H1 (cell line): ENCODE measurements around the gene GP1BB. TPM values are rescaled to one million over a fixed set of nuclear protein-coding genes. Genes with fewer than 3 reads are reported as not detected.

Experiments
- CTCF ChIA-PET: fragments of 300-600 bp; sonication (Branson Sonifier 250); formaldehyde crosslinking; loops from one replicate; lab custom pipeline; 2021; ENCODE audit not compliant: partially characterized antibody; lab: Charles Lee
- POLR2A ChIA-PET: fragments of 300-600 bp; sonication (Branson Sonifier 250); formaldehyde crosslinking; loops from one replicate; lab custom pipeline; 2021; ENCODE audit warnings: inconsistent platforms; ENCODE audit not compliant: partially characterized antibody; lab: Charles Lee
- DNase-seq, 2 experiments: peaks; one replicate each; pipeline versions ENCODE4 v3.0.0 to v3.0.0-alpha.2; 2010 to 2022; ENCODE audit warnings: low spot score in 2 of 2, low read depth in 1 of 2, mixed read lengths in 1 of 2
- FAIRE-seq: peaks from 2 replicates; lab custom pipeline; 2011; peaks lifted over from hg19 to GRCh38; lab: Jason Lieb, UNC
- H2AFZ ChIP-seq: 2 replicates; pipeline ENCODE4 v1.8.1; 2012; ENCODE audit warnings: low read length, inconsistent platforms
- H2AK5ac ChIP-seq: 2 replicates; pipeline ENCODE4 v1.6.1; 2013; ENCODE audit warnings: low read depth, low read length
- H2BK120ac ChIP-seq: replicated peaks from 2 replicates; pipeline ENCODE3; 2013; ENCODE audit warnings: low read depth, low read length, inconsistent platforms
- H2BK12ac ChIP-seq: 2 replicates; pipeline ENCODE4 v1.6.1; 2013; ENCODE audit warnings: low read depth, low read length
- H2BK15ac ChIP-seq: 2 replicates; pipeline ENCODE4 v1.6.1; 2013; ENCODE audit warnings: low read length
- H2BK20ac ChIP-seq: 2 replicates; pipeline ENCODE4 v1.6.1; 2013; ENCODE audit warnings: low read length
- H2BK5ac ChIP-seq: 2 replicates; pipeline ENCODE4 v1.6.1; 2013; ENCODE audit warnings: low read depth, low read length
- H3K14ac ChIP-seq: 2 replicates; pipeline ENCODE4 v1.6.1; 2013; ENCODE audit warnings: inconsistent platforms; ENCODE audit not compliant: insufficient read length
- H3K18ac ChIP-seq: 2 replicates; pipeline ENCODE4 v1.6.1; 2013; ENCODE audit warnings: low read length; ENCODE audit errors: extremely low read depth
- H3K23ac ChIP-seq: 2 replicates; pipeline ENCODE4 v1.6.1; 2013; ENCODE audit warnings: inconsistent platforms; ENCODE audit not compliant: insufficient read length
- H3K23me2 ChIP-seq: 2 replicates; pipeline ENCODE4 v1.6.1; 2013; ENCODE audit warnings: low read depth, low read length
- H3K27ac ChIP-seq: 2 replicates; pipeline ENCODE4 v1.6.1; 2011; ENCODE audit warnings: low read depth, low read length, inconsistent platforms
- H3K27me3 ChIP-seq, 4 experiments: replicated peaks in 1 of 4; 1 replicate in 1 of 4; 2 replicates in 3 of 4; pipeline versions ENCODE4 v1.6.1 to v1.8.1; 2011 to 2013; ENCODE audit warnings: low read length in 3 of 4, mild to moderate bottlenecking in 3 of 4, inconsistent platforms in 2 of 4, mixed read lengths in 2 of 4, moderate library complexity in 1 of 4; ENCODE audit not compliant: control insufficient read depth in 3 of 4, insufficient read depth in 3 of 4; ENCODE audit errors: extremely low read depth in 1 of 4
- H3K36me3 ChIP-seq, 4 experiments: 2 replicates each; pipeline versions ENCODE4 v1.6.1 to v1.8.1; 2011 to 2013; ENCODE audit warnings: mild to moderate bottlenecking in 4 of 4, low read length in 3 of 4, moderate library complexity in 2 of 4, control low read depth in 1 of 4, inconsistent platforms in 1 of 4; ENCODE audit not compliant: insufficient read depth in 4 of 4, control insufficient read depth in 2 of 4
- H3K4ac ChIP-seq: replicated peaks from 2 replicates; pipeline ENCODE3; 2013; ENCODE audit warnings: low read length, low read depth, mixed read lengths, inconsistent platforms; ENCODE audit not compliant: insufficient read length
- H3K4me1 ChIP-seq, 4 experiments: replicated peaks in 1 of 4; 1 replicate in 1 of 4; 2 replicates in 3 of 4; pipeline versions ENCODE4 v1.6.1 to v1.8.1; 2011 to 2013; ENCODE audit warnings: low read length in 3 of 4, inconsistent platforms in 2 of 4, mixed read lengths in 1 of 4; ENCODE audit not compliant: insufficient read depth in 4 of 4, control insufficient read depth in 3 of 4
- H3K4me2 ChIP-seq, 2 experiments: 2 replicates each; pipeline versions ENCODE4 v1.6.1 to v1.8.1; 2011 to 2013; ENCODE audit warnings: low read depth in 2 of 2, low read length in 2 of 2, control low read depth in 1 of 2, inconsistent platforms in 1 of 2, mild to moderate bottlenecking in 1 of 2; ENCODE audit not compliant: insufficient read depth in 1 of 2
- H3K4me3 ChIP-seq, 4 experiments: fragments of 200-600, 300-600 bp in 1 of 4; sonication (generic), shearing (Covaris generic), sonication (Bioruptor Twin) in 1 of 4; 2 replicates each; pipeline versions ENCODE4 v1.5.1 to v1.8.1; 2011 to 2016; ENCODE audit warnings: low read length in 4 of 4, low read depth in 3 of 4, control low read depth in 2 of 4, inconsistent platforms in 2 of 4, mild to moderate bottlenecking in 2 of 4, mixed read lengths in 1 of 4, moderate library complexity in 1 of 4; ENCODE audit not compliant: insufficient read depth in 2 of 4; ENCODE audit errors: extremely low read depth in 1 of 4
- H3K56ac ChIP-seq: replicated peaks from 2 replicates; pipeline ENCODE3; 2013; ENCODE audit warnings: low read depth, mild to moderate bottlenecking, mixed read lengths, low read length, inconsistent platforms; ENCODE audit not compliant: insufficient read length
- H3K79me1 ChIP-seq: 2 replicates; pipeline ENCODE4 v1.6.1; 2013; ENCODE audit warnings: low read depth, low read length, control low read depth
- H3K79me2 ChIP-seq, 2 experiments: 2 replicates each; pipeline versions ENCODE4 v1.6.1 to v1.8.1; 2012 to 2013; ENCODE audit warnings: low read length in 2 of 2, mild to moderate bottlenecking in 2 of 2, inconsistent platforms in 1 of 2; ENCODE audit not compliant: insufficient read depth in 2 of 2, control insufficient read depth in 1 of 2
- H3K9ac ChIP-seq, 4 experiments: replicated peaks in 1 of 4; 1 replicate in 1 of 4; 2 replicates in 3 of 4; pipeline versions ENCODE4 v1.6.1 to v1.8.1; 2011 to 2013; ENCODE audit warnings: low read depth in 3 of 4, low read length in 3 of 4, control low read depth in 2 of 4, mild to moderate bottlenecking in 2 of 4, moderate library complexity in 2 of 4, inconsistent platforms in 1 of 4; ENCODE audit errors: extremely low read depth in 1 of 4
- H3K9me3 ChIP-seq, 2 experiments: 2 replicates each; pipeline versions ENCODE4 v1.6.1 to v1.8.1; 2012 to 2013; ENCODE audit warnings: mild to moderate bottlenecking in 2 of 2, moderate library complexity in 2 of 2, control low read depth in 1 of 2, inconsistent platforms in 1 of 2, low read depth in 1 of 2, low read length in 1 of 2, mixed read lengths in 1 of 2; ENCODE audit not compliant: insufficient read depth in 2 of 2
- H4K20me1 ChIP-seq, 2 experiments: replicated peaks in 1 of 2; 2 replicates each; pipeline versions ENCODE3 to v1.8.1; 2011 to 2013; ENCODE audit warnings: inconsistent platforms in 2 of 2, low read length in 2 of 2, mild to moderate bottlenecking in 1 of 2; ENCODE audit not compliant: insufficient read depth in 2 of 2, control insufficient read depth in 1 of 2
- H4K5ac ChIP-seq: 2 replicates; pipeline ENCODE4 v1.6.1; 2013; ENCODE audit warnings: low read length, low read depth, mixed read lengths, inconsistent platforms; ENCODE audit not compliant: insufficient read length
- H4K8ac ChIP-seq: 2 replicates; pipeline ENCODE4 v1.8.0; 2013; ENCODE audit warnings: mild to moderate bottlenecking, moderate library complexity, low read length, inconsistent platforms; ENCODE audit not compliant: insufficient read depth; ENCODE audit errors: extremely low read depth
- H4K91ac ChIP-seq: replicated peaks from 2 replicates; pipeline ENCODE3; 2013; ENCODE audit warnings: low read length, mixed read lengths, inconsistent platforms; ENCODE audit not compliant: insufficient read length
- CTBP2 ChIP-seq: IDR thresholded peaks from 2 replicates; pipeline ENCODE4 v1.7.0; 2011; ENCODE audit warnings: borderline replicate concordance, mild to moderate bottlenecking, moderate library complexity, mixed read lengths, low read length; ENCODE audit not compliant: insufficient read depth, insufficient read length
- CTCF ChIP-seq, 3 experiments: IDR thresholded peaks; 1 replicate in 2 of 3; 2 replicates in 1 of 3; pipeline versions ENCODE4 v1.5.1 to v1.6.1; 2011; ENCODE audit warnings: low read length in 3 of 3, mild to moderate bottlenecking in 3 of 3, inconsistent platforms in 2 of 3, low read depth in 1 of 3, moderate library complexity in 1 of 3; ENCODE audit not compliant: insufficient read depth in 1 of 3; ENCODE audit errors: control extremely low read depth in 1 of 3
- NANOG ChIP-seq: IDR thresholded peaks from 2 replicates; pipeline ENCODE4 v1.6.1; 2011; ENCODE audit warnings: low read length, low read depth, mild to moderate bottlenecking, inconsistent platforms; ENCODE audit not compliant: insufficient read depth, poor library complexity, severe bottlenecking
- RNF2 ChIP-seq: fragments of 200-900, 300-1000 bp; sonication (generic); IDR thresholded peaks from 2 replicates; pipeline ENCODE4 v1.7.1; 2016; ENCODE audit warnings: borderline replicate concordance, low read depth, mild to moderate bottlenecking, antibody characterized with exemption, low read length; ENCODE audit not compliant: poor library complexity, severe bottlenecking; ENCODE audit errors: missing control alignments
- SIX5 ChIP-seq: IDR thresholded peaks from 2 replicates; pipeline ENCODE4 v1.6.1; 2011; ENCODE audit warnings: mild to moderate bottlenecking, low read depth, low read length
- WGBS, 2 experiments: shearing (Covaris generic) in 1 of 2; methylation state at CpG; one replicate each; pipeline versions ENCODE4 v1.1.6 to v1.1.7; 2013 to 2015; ENCODE audit warnings: low lambda C conversion rate in 2 of 2, mixed read lengths in 2 of 2, inconsistent platforms in 1 of 2, low coverage in 1 of 2, missing lambda C conversion rate in 1 of 2; ENCODE audit not compliant: insufficient replicate concordance in 2 of 2, insufficient coverage in 1 of 2, insufficient read length in 1 of 2; ENCODE audit errors: extremely low coverage in 1 of 2, missing lambda C conversion rate in 1 of 2; 5-methylcytosine and 5-hydroxymethylcytosine counted together
- polyA plus RNA-seq, 7 experiments: library from polyadenylated mRNA; depleted of rRNA in 3 of 7; stranded (reverse) in 5 of 7; unstranded in 2 of 7; fragments of >200 nt in 5 of 7; fragments of 200-250 nt in 2 of 7; gene quantifications; 1 replicate in 5 of 7; 2 replicates in 1 of 7; 4 replicates in 1 of 7; pipeline versions ENCODE4 v1.2.1 to v1.2.3, GENCODE V29; 2011 to 2013; ENCODE audit warnings: missing spikeins in 2 of 7, mixed read lengths in 2 of 7
- total RNA-seq: library from RNA; stranded (reverse); fragmentation: NEBNext Ultra II Directional; extraction: Animal tissue kit (Norgen Biotek cat#: 25700); gene quantifications from 2 replicates; pipeline ENCODE4 v1.2.1, GENCODE V29; 2021
- TF ChIP-seq, protein P1 (sequence below): IDR thresholded peaks from 2 replicates; pipeline ENCODE4 v1.6.1; 2012; ENCODE audit warnings: inconsistent platforms

GP1BB gene
- total and polyA plus RNA-seq, 2 of the 8 experiments (the other 6 are each of a cell fraction or from before 2014, with no cell fraction given) = 0.36 TPM; not detected in 1

GRCh38 chr22:19756288-19757128, 33.2 kb downstream of the GP1BB start:
- Histone ChIP-seq H3K9ac (no peak overlapping the region), H3K4me3 (peak overlapping the region in 3 of 4 experiments; percentile 4 to 56 (median 10); a peak in 4 of 8 replicates), H2BK120ac (no peak overlapping the region), H3K36me3 (peaks cover 0 to 20% (median 0%) of the 10 kb centered on the region in 4 experiments; a peak in 1 of 8 replicates), H2AFZ (no peak overlapping the region), H2BK15ac (0 out of 2 replicates have a peak overlapping the region, but pooled peaks have one; percentile 61), H2BK12ac (peak overlapping the region; percentile 39; the same call in 1 of the 2 replicates), H3K4me2 (peak overlapping the region in 1 of 2 experiments; percentile 67; a peak in 2 of 4 replicates), H3K56ac (no peak overlapping the region), H2BK5ac (no peak overlapping the region), H3K23ac (no peak overlapping the region), H4K91ac (no peak overlapping the region), H4K20me1 (peaks cover 18 to 27% of the 10 kb centered on the region in 2 experiments), H2BK20ac (no peak overlapping the region), H3K23me2 (no peaks in the 10 kb centered on the region; the same call in 1 of the 2 replicates), H3K4me1 (peaks cover 0 to 38% (median 13%) of the 10 kb centered on the region in 4 experiments; a peak in 5 of 7 replicates), H3K18ac (peak overlapping the region; percentile 78; the same call in 1 of the 2 replicates), H3K27me3 (peaks cover 76 to 92% (median 85%) of the 10 kb centered on the region in 4 experiments), H4K8ac (no peak overlapping the region; the same call in none of the 2 replicates), H4K5ac (no peak overlapping the region), H3K9me3 (no peaks in the 10 kb centered on the region), H3K79me1 (no peaks in the 10 kb centered on the region), H3K14ac (no peak overlapping the region), H3K4ac (no peak overlapping the region), H3K79me2 (no peaks in the 10 kb centered on the region), H3K27ac (no peak overlapping the region), H2AK5ac (no peak overlapping the region)
- POLR2A ChIA-PET = interaction anchor here (0.6 to 3.8 kb wide), 4 partner anchors 9 to 61 kb away, joined by 3 to 21 read pairs (median 4); no protein-coding TSS in a partner anchor
- CTCF ChIA-PET = interaction anchor here (0.6 to 16.5 kb wide), 15 partner anchors 8 to 202 kb away, joined by 3 to 168 read pairs (median 4); partner anchors contain the start of gene GP1BB
- DNase-seq (peak in 1 of 2 experiments; percentile 78), FAIRE-seq (no peak)
- 7% methylated on average over 35 of the region's 76 CpGs; no CpG with 5 or more reads in 1 of the 2 experiments for WGBS, 2 experiments
- TF ChIP-seq NANOG (no peak), CTBP2 (peak; percentile 34), CTCF (IDR thresholded peaks at IDR 0.05; ENCODE audit: control extremely low read depth in 1 of 3, insufficient read depth in 1 of 3, low read depth in 1 of 3, low read length in 3 of 3) (peak in 2 of 3 experiments; percentile 38 to 39; a peak in 3 of 4 replicates), SIX5 (no peak), RNF2 (peak; percentile 79)
- TF ChIP-seq, protein P1, sequence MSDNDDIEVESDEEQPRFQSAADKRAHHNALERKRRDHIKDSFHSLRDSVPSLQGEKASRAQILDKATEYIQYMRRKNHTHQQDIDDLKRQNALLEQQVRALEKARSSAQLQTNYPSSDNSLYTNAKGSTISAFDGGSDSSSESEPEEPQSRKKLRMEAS = peak; percentile 23; the same call in 1 of the 2 replicates
